ENCODE data around the gene GAL3ST1.

DNA sequence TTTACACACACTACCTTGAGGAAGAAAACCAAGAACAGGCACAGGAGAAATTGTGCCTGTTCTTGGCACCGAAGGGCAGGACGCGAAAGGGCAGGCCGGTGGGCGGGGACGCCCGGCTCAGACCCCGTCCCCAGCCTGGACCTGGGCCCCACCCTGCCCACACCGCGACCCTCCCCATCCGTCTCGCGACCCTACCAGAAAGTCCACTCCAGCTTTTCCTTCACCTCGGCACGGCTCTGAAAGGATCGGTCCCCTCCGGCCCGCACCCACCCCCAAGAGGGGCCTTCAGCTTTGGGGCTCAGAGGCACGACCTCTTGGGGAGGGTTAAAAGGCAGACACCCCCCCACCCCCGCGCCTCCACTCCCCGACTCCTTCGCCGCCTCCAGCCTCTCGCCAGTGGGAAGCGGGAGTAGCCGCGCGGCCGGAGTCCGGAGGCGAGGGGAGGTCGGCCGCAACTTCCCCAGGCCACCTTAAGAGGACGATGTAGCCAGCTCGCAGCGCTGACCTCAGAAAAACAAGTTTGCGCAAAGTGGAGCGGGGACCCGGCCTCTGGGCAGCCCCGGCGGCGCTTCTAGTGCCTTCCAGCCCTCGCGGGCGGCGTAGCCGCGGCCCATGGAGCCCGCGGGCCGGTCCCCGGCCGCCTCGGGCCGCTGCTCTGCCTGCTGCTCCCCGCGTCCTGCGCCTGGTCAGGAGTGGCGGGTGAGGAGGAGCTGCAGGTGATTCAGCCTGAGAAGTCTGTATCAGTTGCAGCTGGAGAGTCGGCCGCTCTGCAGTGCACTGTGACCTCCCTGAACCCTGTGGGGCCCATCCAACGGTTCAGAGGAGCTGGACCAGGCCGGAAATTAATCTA lies 32.3 kb downstream of the GAL3ST1 start:
- TF ChIP-seq, protein P1, sequence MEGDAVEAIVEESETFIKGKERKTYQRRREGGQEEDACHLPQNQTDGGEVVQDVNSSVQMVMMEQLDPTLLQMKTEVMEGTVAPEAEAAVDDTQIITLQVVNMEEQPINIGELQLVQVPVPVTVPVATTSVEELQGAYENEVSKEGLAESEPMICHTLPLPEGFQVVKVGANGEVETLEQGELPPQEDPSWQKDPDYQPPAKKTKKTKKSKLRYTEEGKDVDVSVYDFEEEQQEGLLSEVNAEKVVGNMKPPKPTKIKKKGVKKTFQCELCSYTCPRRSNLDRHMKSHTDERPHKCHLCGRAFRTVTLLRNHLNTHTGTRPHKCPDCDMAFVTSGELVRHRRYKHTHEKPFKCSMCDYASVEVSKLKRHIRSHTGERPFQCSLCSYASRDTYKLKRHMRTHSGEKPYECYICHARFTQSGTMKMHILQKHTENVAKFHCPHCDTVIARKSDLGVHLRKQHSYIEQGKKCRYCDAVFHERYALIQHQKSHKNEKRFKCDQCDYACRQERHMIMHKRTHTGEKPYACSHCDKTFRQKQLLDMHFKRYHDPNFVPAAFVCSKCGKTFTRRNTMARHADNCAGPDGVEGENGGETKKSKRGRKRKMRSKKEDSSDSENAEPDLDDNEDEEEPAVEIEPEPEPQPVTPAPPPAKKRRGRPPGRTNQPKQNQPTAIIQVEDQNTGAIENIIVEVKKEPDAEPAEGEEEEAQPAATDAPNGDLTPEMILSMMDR (IDR thresholded peaks at IDR 0.05): no peak
- TF ChIP-seq RCOR1 (IDR thresholded peaks at IDR 0.05; ENCODE audit: low read length) (no peak), TAF1 (IDR thresholded peaks at IDR 0.05; ENCODE audit: borderline replicate concordance, low read depth, low read length) (no peak), CHD2 (IDR thresholded peaks at IDR 0.05; ENCODE audit: low read length, partially characterized antibody) (no peak), POLR2AphosphoS5 (IDR thresholded peaks at IDR 0.05; ENCODE audit: low read depth, low read length) (no peak), TEAD4 (IDR thresholded peaks at IDR 0.05; ENCODE audit: borderline replicate concordance, insufficient read depth) (no peak), JUND (IDR thresholded peaks at IDR 0.05) (no peak), YY1 (IDR thresholded peaks at IDR 0.05; ENCODE audit: low read depth) (no peak), FOXM1 (IDR thresholded peaks at IDR 0.05; ENCODE audit: low read depth) (no peak)
- TF ChIP-seq, protein P2, sequence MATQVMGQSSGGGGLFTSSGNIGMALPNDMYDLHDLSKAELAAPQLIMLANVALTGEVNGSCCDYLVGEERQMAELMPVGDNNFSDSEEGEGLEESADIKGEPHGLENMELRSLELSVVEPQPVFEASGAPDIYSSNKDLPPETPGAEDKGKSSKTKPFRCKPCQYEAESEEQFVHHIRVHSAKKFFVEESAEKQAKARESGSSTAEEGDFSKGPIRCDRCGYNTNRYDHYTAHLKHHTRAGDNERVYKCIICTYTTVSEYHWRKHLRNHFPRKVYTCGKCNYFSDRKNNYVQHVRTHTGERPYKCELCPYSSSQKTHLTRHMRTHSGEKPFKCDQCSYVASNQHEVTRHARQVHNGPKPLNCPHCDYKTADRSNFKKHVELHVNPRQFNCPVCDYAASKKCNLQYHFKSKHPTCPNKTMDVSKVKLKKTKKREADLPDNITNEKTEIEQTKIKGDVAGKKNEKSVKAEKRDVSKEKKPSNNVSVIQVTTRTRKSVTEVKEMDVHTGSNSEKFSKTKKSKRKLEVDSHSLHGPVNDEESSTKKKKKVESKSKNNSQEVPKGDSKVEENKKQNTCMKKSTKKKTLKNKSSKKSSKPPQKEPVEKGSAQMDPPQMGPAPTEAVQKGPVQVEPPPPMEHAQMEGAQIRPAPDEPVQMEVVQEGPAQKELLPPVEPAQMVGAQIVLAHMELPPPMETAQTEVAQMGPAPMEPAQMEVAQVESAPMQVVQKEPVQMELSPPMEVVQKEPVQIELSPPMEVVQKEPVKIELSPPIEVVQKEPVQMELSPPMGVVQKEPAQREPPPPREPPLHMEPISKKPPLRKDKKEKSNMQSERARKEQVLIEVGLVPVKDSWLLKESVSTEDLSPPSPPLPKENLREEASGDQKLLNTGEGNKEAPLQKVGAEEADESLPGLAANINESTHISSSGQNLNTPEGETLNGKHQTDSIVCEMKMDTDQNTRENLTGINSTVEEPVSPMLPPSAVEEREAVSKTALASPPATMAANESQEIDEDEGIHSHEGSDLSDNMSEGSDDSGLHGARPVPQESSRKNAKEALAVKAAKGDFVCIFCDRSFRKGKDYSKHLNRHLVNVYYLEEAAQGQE (IDR thresholded peaks at IDR 0.05; ENCODE audit: low read depth, low read length): no peak
- TF ChIP-seq, protein P3, sequence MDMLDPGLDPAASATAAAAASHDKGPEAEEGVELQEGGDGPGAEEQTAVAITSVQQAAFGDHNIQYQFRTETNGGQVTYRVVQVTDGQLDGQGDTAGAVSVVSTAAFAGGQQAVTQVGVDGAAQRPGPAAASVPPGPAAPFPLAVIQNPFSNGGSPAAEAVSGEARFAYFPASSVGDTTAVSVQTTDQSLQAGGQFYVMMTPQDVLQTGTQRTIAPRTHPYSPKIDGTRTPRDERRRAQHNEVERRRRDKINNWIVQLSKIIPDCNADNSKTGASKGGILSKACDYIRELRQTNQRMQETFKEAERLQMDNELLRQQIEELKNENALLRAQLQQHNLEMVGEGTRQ (IDR thresholded peaks at IDR 0.05; ENCODE audit: borderline replicate concordance, low read depth, low read length): no peak
- TF ChIP-seq, protein P4, sequence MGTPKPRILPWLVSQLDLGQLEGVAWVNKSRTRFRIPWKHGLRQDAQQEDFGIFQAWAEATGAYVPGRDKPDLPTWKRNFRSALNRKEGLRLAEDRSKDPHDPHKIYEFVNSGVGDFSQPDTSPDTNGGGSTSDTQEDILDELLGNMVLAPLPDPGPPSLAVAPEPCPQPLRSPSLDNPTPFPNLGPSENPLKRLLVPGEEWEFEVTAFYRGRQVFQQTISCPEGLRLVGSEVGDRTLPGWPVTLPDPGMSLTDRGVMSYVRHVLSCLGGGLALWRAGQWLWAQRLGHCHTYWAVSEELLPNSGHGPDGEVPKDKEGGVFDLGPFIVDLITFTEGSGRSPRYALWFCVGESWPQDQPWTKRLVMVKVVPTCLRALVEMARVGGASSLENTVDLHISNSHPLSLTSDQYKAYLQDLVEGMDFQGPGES (IDR thresholded peaks at IDR 0.05; ENCODE audit: low read depth, low read length): no peak
